Measurements from ENCODE around the gene WHRN. TPM values are rescaled to one million over a fixed set of nuclear protein-coding genes. Genes with fewer than 3 reads are reported as not detected.

The WHRN gene
- total RNA-seq, 2 experiments from 2014 or later: 4.6 to 5.8 TPM

DNA sequence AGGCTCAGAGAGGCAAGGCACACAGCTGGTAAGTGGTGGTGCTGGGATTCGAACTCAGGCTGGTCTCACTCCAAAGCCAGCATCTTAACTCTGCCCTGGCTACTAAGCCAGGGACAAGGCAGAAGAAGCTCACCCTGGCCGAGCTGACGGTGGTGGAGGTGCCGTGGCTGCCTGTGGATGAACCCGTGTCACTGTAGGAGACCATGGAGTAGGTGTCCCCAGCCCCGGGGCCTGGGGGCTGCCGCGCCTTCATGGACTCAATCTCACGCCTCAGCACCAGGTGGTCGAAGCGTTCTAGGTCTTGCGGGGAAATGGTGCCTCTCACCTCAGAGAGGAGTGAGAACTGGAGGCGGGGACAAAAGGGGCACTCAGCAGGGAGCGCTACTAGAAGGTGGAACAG, 82.1 kb downstream of the WHRN start:
- Mint-ChIP-seq H3K27me3 (no peaks in the 10 kb centered on the region), H3K9me3 (no peaks in the 10 kb centered on the region), H3K36me3 (no peaks in the 10 kb centered on the region), H3K4me1 (no peaks in the 10 kb centered on the region), H3K27ac (no peak overlapping the region), H3K4me3 (no peak overlapping the region)
- DNase-seq: no peak

GRCh38 chr9:114421147-114421546, 84.1 kb downstream of the WHRN start:
- H3K4me1 Mint-ChIP-seq: no peaks in the 10 kb centered on the region
- DNase-seq: no peak
- H3K27ac Mint-ChIP-seq: no peak overlapping the region
- H3K4me3 Mint-ChIP-seq: no peak overlapping the region
- no peaks in the 10 kb centered on the region for H3K9me3 Mint-ChIP-seq
- H3K27me3 Mint-ChIP-seq: no peaks in the 10 kb centered on the region
- H3K36me3 Mint-ChIP-seq: no peaks in the 10 kb centered on the region

DNA sequence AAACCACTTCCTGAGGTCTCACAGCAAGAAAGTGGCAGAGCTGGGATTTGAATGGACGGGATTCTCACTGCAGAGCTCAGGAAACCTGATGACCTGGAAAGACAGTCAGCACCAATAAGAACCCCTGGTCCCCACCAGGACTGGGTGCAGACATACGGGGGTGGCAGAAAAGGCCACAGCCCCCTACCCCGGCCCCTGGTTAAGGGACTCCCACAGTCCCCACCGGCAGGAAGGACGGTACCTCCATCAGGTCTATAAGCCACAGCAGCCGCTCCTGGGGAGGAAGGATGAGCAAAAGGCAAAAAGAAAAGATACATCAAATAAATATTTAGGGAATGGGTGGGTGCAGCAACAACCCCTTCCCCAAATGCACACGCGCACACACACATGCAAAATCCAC, 85.5 kb downstream of the WHRN start:
- no peaks in the 10 kb centered on the region for H3K36me3 Mint-ChIP-seq
- H3K27ac Mint-ChIP-seq: no peak overlapping the region
- H3K4me3 Mint-ChIP-seq: no peak overlapping the region
- no peaks in the 10 kb centered on the region for H3K9me3 Mint-ChIP-seq
- no peaks in the 10 kb centered on the region for H3K4me1 Mint-ChIP-seq
- no peaks in the 10 kb centered on the region for H3K27me3 Mint-ChIP-seq
- DNase-seq: no peak

DNA sequence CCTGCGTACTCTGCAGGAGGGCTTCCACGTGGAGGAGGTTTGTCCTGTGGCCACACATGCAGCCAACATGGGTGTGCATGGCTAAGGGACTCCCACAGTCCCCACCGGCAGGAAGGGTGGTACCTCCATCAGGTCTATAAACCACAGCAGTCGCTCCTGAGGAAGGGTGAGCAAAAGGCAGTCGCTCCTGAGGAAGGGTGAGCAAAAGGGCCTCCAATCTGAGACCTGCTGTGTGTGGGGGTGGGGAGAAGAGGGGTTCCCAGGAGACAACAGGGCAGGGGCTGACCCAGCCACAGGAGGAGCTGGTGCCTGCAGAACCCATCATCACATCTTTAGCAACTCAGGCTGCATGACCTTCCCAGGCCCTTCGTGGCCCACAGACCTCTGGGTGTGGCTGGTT, 87.2 kb downstream of the WHRN start:
- Mint-ChIP-seq H3K27me3 (no peaks in the 10 kb centered on the region), H3K4me3 (no peak overlapping the region), H3K36me3 (no peaks in the 10 kb centered on the region), H3K9me3 (no peaks in the 10 kb centered on the region), H3K27ac (no peak overlapping the region), H3K4me1 (no peaks in the 10 kb centered on the region)
- no peak for DNase-seq

DNA sequence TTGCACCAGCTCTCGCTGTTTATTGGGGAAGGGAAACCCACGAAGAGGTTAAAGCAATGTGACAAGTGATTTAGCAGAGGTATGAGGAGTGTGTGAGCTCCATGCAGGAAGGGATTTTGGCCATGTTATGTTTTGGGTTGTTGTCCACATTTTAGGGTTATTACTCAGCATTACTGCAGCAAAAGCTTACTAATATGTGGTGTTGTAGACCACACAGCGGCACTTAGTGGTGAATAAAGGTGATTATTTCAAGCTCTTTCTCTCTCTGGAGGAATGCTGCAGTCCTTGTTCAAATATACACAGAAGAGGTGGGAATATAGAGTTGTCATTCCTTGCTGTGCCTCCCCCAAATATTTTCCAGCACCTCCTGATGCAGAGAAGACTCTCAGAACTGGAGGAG, 87.8 kb downstream of the WHRN start:
- Mint-ChIP-seq H3K27me3 (no peaks in the 10 kb centered on the region), H3K9me3 (no peaks in the 10 kb centered on the region), H3K27ac (no peak overlapping the region), H3K4me1 (no peaks in the 10 kb centered on the region), H3K36me3 (no peaks in the 10 kb centered on the region), H3K4me3 (no peak overlapping the region)
- DNase-seq: no peak

DNA sequence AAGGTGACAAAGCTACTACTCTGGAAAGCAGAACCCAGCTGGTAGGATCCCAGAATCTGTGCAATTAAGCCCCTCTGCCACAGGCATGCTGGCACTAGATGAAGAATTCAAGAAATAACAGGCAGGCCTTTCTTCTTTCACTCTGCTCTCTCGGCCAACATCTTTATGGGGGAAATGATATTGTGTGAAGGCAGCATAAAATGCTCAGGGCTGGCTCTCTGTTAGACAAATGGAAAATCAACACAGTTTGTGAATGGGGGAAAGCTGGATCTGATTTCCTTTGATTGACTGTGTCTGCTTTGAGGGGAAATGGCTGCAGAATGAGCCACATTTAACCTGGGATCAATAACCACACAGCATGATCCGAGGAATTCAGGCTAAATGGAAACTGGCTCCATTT, 88.4 kb downstream of the WHRN start:
- Mint-ChIP-seq H3K27ac (no peak overlapping the region), H3K9me3 (no peaks in the 10 kb centered on the region), H3K27me3 (no peaks in the 10 kb centered on the region), H3K36me3 (no peaks in the 10 kb centered on the region), H3K4me3 (no peak overlapping the region), H3K4me1 (no peaks in the 10 kb centered on the region)
- no peak for DNase-seq

DNA sequence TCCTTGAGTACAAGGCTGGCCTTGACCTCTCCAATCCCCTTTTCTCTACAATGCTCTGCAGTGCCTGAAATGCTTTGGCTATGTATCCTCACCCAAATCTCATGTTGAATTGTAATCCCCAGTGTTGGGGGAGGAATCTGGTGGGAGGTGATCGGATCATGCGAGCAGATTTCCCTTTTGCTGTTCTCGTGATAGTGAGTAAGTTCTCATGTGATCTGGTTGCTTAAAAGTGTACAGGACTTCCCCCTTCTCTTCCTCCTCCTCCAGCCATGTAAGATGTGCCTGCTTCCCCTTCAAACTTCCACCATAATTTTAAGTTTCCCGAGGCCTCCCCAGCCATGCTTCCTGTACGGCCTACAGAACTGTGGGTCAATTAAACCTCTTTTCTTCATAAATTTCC, 89.0 kb downstream of the WHRN start:
- Mint-ChIP-seq H3K4me1 (no peaks in the 10 kb centered on the region), H3K4me3 (no peak overlapping the region), H3K9me3 (no peaks in the 10 kb centered on the region), H3K36me3 (no peaks in the 10 kb centered on the region), H3K27ac (no peak overlapping the region), H3K27me3 (no peaks in the 10 kb centered on the region)
- no peak for DNase-seq

GRCh38 chr9:114414346-114414745, 90.9 kb downstream of the WHRN start:
- Mint-ChIP-seq H3K4me3 (no peak overlapping the region), H3K27me3 (no peaks in the 10 kb centered on the region), H3K9me3 (no peaks in the 10 kb centered on the region), H3K27ac (no peak overlapping the region), H3K4me1 (no peaks in the 10 kb centered on the region), H3K36me3 (no peaks in the 10 kb centered on the region)
- DNase-seq: no peak

DNA sequence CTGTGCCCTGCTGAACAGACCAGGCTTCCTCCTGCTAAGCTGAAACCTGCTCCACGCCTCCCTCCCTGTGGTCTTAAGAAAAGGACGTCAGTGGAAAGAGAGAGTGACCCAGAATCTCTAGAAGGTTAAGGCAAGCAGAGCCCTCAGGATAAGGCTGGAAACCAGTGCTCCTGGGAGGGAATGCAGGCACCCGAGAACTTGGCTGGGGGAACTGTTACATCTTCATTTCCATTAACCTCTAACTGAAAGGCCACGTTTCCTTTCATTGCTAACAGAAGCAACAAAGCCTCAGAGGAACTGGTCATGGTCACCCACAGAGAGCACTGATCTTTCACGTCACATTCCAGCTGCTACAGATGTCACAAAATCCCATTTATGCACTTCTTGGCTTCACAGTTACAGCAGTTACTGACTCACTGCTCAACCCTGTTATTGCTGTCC, 91.4 kb downstream of the WHRN start:
- Mint-ChIP-seq H3K9me3 (no peaks in the 10 kb centered on the region), H3K36me3 (no peaks in the 10 kb centered on the region), H3K4me3 (no peak overlapping the region), H3K4me1 (no peaks in the 10 kb centered on the region), H3K27ac (no peak overlapping the region), H3K27me3 (no peaks in the 10 kb centered on the region)
- DNase-seq: no peak

DNA sequence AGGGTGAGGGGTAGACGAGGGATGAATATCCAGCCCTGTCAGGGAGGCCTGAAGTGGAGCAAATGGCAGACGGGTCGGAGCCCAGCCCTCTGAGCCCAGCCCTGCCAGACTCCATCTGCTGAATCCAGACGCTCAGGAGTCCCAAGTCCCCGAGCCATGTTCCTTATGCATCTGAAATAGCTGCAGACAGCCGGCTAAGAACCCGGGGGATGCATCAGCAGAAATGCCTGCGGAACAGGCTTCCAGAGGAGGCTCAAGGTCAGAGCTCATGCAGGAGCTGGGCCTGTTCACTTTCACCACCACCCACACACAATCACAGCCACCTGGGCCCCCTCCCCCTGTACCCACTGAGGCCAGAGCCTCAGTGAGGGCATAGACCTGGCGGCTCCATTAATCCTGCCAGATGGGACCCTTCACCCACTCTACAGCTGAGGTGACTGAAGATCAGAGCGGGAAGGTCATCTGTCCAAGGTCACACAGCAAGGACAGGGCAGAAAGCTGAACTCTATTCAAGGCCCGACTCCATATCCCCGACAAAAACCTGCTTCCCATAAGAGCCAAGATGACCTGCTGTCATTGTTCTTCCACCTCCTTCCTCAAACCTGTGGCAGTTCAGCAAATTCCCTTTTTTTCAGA, 93.1 kb downstream of the WHRN start:
- Mint-ChIP-seq H3K27ac (no peak overlapping the region), H3K36me3 (no peaks in the 10 kb centered on the region), H3K4me1 (no peaks in the 10 kb centered on the region), H3K4me3 (no peak overlapping the region), H3K9me3 (no peaks in the 10 kb centered on the region), H3K27me3 (no peaks in the 10 kb centered on the region)
- no peak for DNase-seq

- no peak overlapping the region for H3K27ac Mint-ChIP-seq
- no peak overlapping the region for H3K4me3 Mint-ChIP-seq
- no peaks in the 10 kb centered on the region for H3K4me1 Mint-ChIP-seq
- no peaks in the 10 kb centered on the region for H3K36me3 Mint-ChIP-seq
- no peaks in the 10 kb centered on the region for H3K9me3 Mint-ChIP-seq
- no peak for DNase-seq
- H3K27me3 Mint-ChIP-seq: no peaks in the 10 kb centered on the region
These were observed 93.8 kb downstream of the WHRN start for GRCh38 chr9:114411452-114411851.

GRCh38 chr9:114410910-114411309, 94.4 kb downstream of the WHRN start:
- H3K9me3 Mint-ChIP-seq: no peaks in the 10 kb centered on the region
- H3K4me3 Mint-ChIP-seq: no peak overlapping the region
- H3K27ac Mint-ChIP-seq: no peak overlapping the region

DNA sequence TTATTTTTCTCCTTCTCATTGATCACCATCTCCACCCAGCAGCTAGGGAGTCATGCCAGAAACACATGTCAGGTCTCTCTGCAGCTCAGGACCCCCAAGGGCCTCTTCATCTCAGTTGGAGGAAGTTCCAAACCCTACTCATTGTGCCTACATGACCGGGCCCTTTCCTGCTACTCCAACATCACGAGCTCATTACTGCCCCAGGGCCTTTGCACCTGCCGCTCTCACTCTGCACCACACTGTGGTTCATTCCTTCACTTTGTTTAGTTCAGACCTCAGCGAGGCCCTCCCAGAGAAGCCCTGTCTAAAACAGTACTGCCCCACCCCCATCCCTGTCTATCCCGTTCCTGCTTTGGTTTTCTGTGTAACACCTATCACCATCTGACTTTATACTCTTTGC, 95.4 kb downstream of the WHRN start:
- no peak for DNase-seq
- Mint-ChIP-seq H3K9me3 (no peaks in the 10 kb centered on the region), H3K27me3 (no peaks in the 10 kb centered on the region), H3K4me3 (no peak overlapping the region), H3K27ac (no peak overlapping the region), H3K36me3 (no peaks in the 10 kb centered on the region), H3K4me1 (peaks cover 2% of the 10 kb centered on the region)

More at GRCh38 chr9:114410910-114411309, 94.4 kb downstream of the WHRN start:
- DNase-seq: no peak
- H3K27me3 Mint-ChIP-seq: no peaks in the 10 kb centered on the region
- no peaks in the 10 kb centered on the region for H3K4me1 Mint-ChIP-seq
- H3K36me3 Mint-ChIP-seq: no peaks in the 10 kb centered on the region

- no peaks in the 10 kb centered on the region for H3K9me3 Mint-ChIP-seq
- no peaks in the 10 kb centered on the region for H3K36me3 Mint-ChIP-seq
These were observed 96.0 kb downstream of the WHRN start for GRCh38 chr9:114409103-114409780.

GRCh38 chr9:114408645-114409044, 96.6 kb downstream of the WHRN start:
- H3K9me3 Mint-ChIP-seq: no peaks in the 10 kb centered on the region
- no peak for DNase-seq
- H3K27ac Mint-ChIP-seq: no peak overlapping the region

More at GRCh38 chr9:114409103-114409780, 96.0 kb downstream of the WHRN start:
- Mint-ChIP-seq H3K4me1 (peaks cover 2% of the 10 kb centered on the region), H3K27ac (no peak overlapping the region), H3K4me3 (no peak overlapping the region), H3K27me3 (no peaks in the 10 kb centered on the region)
- no peak for DNase-seq

DNA sequence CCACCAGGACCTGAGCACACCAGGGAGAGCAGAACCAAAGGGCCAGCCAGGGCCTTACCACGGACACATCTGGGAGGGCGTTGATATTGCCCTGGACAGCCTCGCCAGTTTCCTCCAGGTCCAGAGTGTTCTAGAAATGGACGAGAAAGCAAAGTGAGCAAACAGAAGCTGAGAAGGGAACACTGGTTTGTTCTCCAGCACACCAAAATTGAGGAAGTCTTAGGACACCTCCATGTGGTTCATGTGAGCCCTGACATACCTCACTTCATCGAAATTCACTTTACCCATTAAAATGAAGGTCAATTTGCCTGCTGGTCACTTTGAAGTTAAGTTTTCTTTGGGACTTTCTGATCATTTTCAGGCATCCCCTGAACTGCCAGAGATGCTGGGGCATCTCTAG, 97.4 kb downstream of the WHRN start:
- H3K27me3 Mint-ChIP-seq: no peaks in the 10 kb centered on the region
- H3K4me3 Mint-ChIP-seq: no peak overlapping the region
- no peak for DNase-seq
- peaks cover 2% of the 10 kb centered on the region for H3K4me1 Mint-ChIP-seq
- no peak overlapping the region for H3K27ac Mint-ChIP-seq
- H3K9me3 Mint-ChIP-seq: no peaks in the 10 kb centered on the region
- H3K36me3 Mint-ChIP-seq: no peaks in the 10 kb centered on the region

More at GRCh38 chr9:114408645-114409044, 96.6 kb downstream of the WHRN start:
- Mint-ChIP-seq H3K4me3 (no peak overlapping the region), H3K4me1 (peaks cover 2% of the 10 kb centered on the region), H3K36me3 (no peaks in the 10 kb centered on the region), H3K27me3 (no peaks in the 10 kb centered on the region)
